MM.1S (cell line): Measurements from ENCODE around the gene MSGN1.

Source experiments
- EZH2 ChIP-seq: fragments of 300-600 bp; sonication (generic); optimal IDR thresholded peaks from 2 replicates; pipeline ENCODE3; 2017; ENCODE audit warnings: low read depth, mild to moderate bottlenecking, antibody characterized with exemption, low read length, mixed read lengths
- EZH2phosphoT487 ChIP-seq: fragments of 300-600 bp; sonication (generic); IDR thresholded peaks from 2 replicates; pipeline ENCODE4 v1.6.1; 2018; ENCODE audit warnings: antibody characterized with exemption, low read length
- TF ChIP-seq, protein P1 (sequence below): fragments of 300-600 bp; sonication (generic); IDR thresholded peaks from 2 replicates; pipeline ENCODE4 v1.5.1; 2016; ENCODE audit warnings: antibody characterized with exemption, low read length, mixed read lengths

DNA sequence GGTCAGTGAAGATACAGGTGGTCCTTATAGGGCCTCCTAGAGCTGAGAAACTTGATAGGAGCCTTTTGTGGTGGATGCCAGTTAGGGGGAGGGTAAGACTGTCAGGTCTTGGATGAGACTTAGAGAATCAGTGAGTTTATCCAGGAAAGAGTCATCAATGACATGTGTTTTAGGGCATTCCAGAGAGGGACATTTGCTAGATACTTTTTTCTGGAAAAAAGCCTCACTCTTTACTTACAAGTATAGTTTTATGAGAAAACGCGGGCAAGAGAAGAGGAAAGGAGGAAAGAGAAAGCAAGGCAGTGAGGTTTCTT, 24.5 kb upstream of the MSGN1 start:
- TF ChIP-seq, protein P1, sequence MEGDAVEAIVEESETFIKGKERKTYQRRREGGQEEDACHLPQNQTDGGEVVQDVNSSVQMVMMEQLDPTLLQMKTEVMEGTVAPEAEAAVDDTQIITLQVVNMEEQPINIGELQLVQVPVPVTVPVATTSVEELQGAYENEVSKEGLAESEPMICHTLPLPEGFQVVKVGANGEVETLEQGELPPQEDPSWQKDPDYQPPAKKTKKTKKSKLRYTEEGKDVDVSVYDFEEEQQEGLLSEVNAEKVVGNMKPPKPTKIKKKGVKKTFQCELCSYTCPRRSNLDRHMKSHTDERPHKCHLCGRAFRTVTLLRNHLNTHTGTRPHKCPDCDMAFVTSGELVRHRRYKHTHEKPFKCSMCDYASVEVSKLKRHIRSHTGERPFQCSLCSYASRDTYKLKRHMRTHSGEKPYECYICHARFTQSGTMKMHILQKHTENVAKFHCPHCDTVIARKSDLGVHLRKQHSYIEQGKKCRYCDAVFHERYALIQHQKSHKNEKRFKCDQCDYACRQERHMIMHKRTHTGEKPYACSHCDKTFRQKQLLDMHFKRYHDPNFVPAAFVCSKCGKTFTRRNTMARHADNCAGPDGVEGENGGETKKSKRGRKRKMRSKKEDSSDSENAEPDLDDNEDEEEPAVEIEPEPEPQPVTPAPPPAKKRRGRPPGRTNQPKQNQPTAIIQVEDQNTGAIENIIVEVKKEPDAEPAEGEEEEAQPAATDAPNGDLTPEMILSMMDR: no peak
- TF ChIP-seq EZH2 (no peak), EZH2phosphoT487 (no peak)
